ENCODE measurements around the gene ATXN7L2.

The ATXN7L2 gene

GRCh38 chr1:109485001-109485400 lies 1.3 kb downstream of the ATXN7L2 start:
- TF ChIP-seq MAX (IDR thresholded peaks at IDR 0.05; ENCODE audit: low read depth, low read length) (no peak), MYC (IDR thresholded peaks at IDR 0.05; ENCODE audit: low read depth, low read length) (no peak), POLR2A (IDR thresholded peaks at IDR 0.05; ENCODE audit: extremely low read depth, insufficient read length) (no peak)
- TF ChIP-seq, protein P1, sequence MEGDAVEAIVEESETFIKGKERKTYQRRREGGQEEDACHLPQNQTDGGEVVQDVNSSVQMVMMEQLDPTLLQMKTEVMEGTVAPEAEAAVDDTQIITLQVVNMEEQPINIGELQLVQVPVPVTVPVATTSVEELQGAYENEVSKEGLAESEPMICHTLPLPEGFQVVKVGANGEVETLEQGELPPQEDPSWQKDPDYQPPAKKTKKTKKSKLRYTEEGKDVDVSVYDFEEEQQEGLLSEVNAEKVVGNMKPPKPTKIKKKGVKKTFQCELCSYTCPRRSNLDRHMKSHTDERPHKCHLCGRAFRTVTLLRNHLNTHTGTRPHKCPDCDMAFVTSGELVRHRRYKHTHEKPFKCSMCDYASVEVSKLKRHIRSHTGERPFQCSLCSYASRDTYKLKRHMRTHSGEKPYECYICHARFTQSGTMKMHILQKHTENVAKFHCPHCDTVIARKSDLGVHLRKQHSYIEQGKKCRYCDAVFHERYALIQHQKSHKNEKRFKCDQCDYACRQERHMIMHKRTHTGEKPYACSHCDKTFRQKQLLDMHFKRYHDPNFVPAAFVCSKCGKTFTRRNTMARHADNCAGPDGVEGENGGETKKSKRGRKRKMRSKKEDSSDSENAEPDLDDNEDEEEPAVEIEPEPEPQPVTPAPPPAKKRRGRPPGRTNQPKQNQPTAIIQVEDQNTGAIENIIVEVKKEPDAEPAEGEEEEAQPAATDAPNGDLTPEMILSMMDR (IDR thresholded peaks at IDR 0.05; ENCODE audit: low read depth, low read length), result no peak
- H3K4me3 ChIP-seq (ENCODE audit: low read depth, low read length), result peak overlapping the region; percentile 81
- peak; percentile 57 for DNase-seq (ENCODE audit: low read depth)

GRCh38 chr1:109487261-109487660 lies 3.6 kb downstream of the ATXN7L2 start:
- DNase-seq (ENCODE audit: low read depth), result no peak
- no peak for TF ChIP-seq POLR2A (IDR thresholded peaks at IDR 0.05; ENCODE audit: extremely low read depth, insufficient read length)
- TF ChIP-seq, protein P1 (IDR thresholded peaks at IDR 0.05; ENCODE audit: low read depth, low read length), result no peak
- TF ChIP-seq MYC (IDR thresholded peaks at IDR 0.05; ENCODE audit: low read depth, low read length), result no peak
- no peak for TF ChIP-seq MAX (IDR thresholded peaks at IDR 0.05; ENCODE audit: low read depth, low read length)
- H3K4me3 ChIP-seq (ENCODE audit: low read depth, low read length), result no peak overlapping the region

GRCh38 chr1:109488201-109488600 lies 4.5 kb downstream of the ATXN7L2 start:
- H3K4me3 ChIP-seq (ENCODE audit: low read depth, low read length), result no peak overlapping the region
- TF ChIP-seq MYC (IDR thresholded peaks at IDR 0.05; ENCODE audit: low read depth, low read length), result no peak
- TF ChIP-seq POLR2A (IDR thresholded peaks at IDR 0.05; ENCODE audit: extremely low read depth, insufficient read length), result no peak
- TF ChIP-seq MAX (IDR thresholded peaks at IDR 0.05; ENCODE audit: low read depth, low read length), result no peak
- no peak for DNase-seq (ENCODE audit: low read depth)

DNA sequence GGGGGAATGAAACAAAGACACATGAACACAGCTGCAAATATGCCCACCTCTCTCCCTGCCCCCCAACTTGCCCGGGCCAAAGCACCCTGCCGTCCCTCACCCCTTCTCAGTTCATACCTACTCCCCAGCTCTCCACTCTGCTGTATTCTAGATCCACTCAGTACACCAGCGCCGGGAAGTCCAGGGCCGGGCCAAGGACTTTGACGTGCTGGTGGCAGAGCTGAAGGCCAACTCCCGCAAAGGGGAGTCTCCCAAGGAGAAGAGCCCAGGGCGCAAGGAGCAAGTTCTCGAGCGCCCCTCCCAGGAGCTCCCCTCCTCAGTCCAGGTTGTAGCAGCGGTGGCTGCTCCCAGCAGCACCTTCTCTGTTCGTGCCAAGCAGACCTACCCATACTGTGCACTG lies 5.0 kb downstream of the ATXN7L2 start:
- no peak overlapping the region for H3K4me3 ChIP-seq (ENCODE audit: low read depth, low read length)
- DNase-seq (ENCODE audit: low read depth), result no peak
- TF ChIP-seq, protein P1 (IDR thresholded peaks at IDR 0.05; ENCODE audit: low read depth, low read length), result no peak
- TF ChIP-seq POLR2A (IDR thresholded peaks at IDR 0.05; ENCODE audit: extremely low read depth, insufficient read length), result no peak
- no peak for TF ChIP-seq MYC (IDR thresholded peaks at IDR 0.05; ENCODE audit: low read depth, low read length)
- TF ChIP-seq MAX (IDR thresholded peaks at IDR 0.05; ENCODE audit: low read depth, low read length), result no peak

DNA sequence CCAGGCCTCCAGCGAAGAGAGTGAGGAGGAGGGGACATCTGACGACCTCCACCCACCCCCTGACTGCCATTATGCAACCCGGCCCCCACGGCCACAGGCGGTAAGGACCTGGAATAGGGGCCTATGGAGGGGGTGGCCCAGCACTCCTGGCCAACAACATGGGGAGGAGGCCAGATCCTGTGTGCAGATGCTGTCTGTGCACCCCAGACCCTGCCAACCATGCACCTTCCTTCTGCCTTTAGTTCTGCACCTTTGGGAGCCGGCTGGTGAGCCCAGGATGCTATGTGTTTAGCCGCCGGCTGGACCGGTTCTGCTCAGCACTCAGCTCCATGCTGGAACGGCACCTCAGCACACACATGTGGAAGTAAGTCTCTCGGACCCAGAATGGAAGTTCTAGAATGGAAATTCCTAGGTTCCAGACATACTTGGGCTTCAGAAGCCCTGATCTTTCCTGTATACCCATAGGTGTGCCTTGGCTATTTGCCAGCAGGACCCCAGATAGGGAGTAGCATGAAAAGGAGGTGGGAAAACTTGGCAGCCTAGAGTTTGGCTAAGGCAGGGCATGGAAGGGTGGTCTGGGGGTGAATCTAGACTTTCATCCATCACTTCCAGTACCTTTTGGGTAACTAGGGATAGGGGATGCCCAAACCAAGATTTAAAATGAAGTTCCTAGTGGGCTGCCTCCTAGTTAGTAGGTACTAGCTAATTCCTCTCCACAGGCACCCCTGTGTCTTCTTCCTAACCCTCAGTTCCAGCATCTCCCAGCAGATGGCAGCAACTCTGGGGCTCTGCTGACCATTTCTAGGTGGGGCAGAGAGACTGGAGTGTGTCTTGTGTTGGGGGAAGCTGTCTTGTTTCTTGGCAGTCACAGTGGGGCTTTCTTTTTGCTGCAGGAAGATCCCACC lies 6.6 kb downstream of the ATXN7L2 start:
- H3K4me3 ChIP-seq (ENCODE audit: low read depth, low read length), result no peak overlapping the region
- peak; percentile 75 for DNase-seq (ENCODE audit: low read depth)
- TF ChIP-seq, protein P1 (IDR thresholded peaks at IDR 0.05; ENCODE audit: low read depth, low read length), result peak; percentile 91
- no peak; the same call in 1 of the 2 replicates for TF ChIP-seq MAX (IDR thresholded peaks at IDR 0.05; ENCODE audit: low read depth, low read length)

- no peak overlapping the region for H3K4me3 ChIP-seq (ENCODE audit: low read depth, low read length)
- no peak for TF ChIP-seq POLR2A (IDR thresholded peaks at IDR 0.05; ENCODE audit: extremely low read depth, insufficient read length)
- no peak for TF ChIP-seq MAX (IDR thresholded peaks at IDR 0.05; ENCODE audit: low read depth, low read length)
- TF ChIP-seq, protein P1 (IDR thresholded peaks at IDR 0.05; ENCODE audit: low read depth, low read length), result no peak
- TF ChIP-seq MYC (IDR thresholded peaks at IDR 0.05; ENCODE audit: low read depth, low read length), result no peak
- DNase-seq (ENCODE audit: low read depth), result no peak
These were observed 7.2 kb downstream of the ATXN7L2 start for GRCh38 chr1:109490934-109491302.
